HG03354 (cell line): Measurements from ENCODE around the gene UGT3A1.
"Not testable (repeated sequence)": the region's sequence is repeated elsewhere in the genome, so short reads cannot be mapped to it uniquely, and the experiment has no call there.

Experiments used
- ATAC-seq: cut with Tn5 transposase; IDR thresholded peaks from one replicate; pipeline ENCODE4 v1.9.1; 2021; ENCODE audit warnings: mild to moderate bottlenecking; ENCODE audit not compliant: unreplicated experiment, poor library complexity, severe bottlenecking

Gene UGT3A1

DNA sequence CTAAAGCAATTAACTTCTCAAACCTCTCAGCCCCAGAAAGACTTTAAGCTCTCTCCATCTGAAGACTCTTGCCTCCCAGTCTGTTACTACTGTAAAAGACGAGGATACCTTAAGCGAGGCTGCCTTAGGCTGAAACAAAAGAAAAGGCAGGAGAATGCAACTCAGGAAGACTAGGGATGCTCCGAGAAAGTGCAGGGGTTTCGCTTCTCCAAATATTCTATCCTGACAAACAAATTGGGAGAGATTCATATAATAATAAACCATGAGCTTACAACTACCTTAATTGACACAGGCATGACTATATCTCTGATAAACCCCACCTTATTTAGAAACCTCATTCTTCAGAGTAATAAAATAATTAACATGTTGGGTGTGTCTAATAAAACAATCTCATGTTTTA, 4.9 kb upstream of the UGT3A1 start:
- no peak for ATAC-seq

DNA sequence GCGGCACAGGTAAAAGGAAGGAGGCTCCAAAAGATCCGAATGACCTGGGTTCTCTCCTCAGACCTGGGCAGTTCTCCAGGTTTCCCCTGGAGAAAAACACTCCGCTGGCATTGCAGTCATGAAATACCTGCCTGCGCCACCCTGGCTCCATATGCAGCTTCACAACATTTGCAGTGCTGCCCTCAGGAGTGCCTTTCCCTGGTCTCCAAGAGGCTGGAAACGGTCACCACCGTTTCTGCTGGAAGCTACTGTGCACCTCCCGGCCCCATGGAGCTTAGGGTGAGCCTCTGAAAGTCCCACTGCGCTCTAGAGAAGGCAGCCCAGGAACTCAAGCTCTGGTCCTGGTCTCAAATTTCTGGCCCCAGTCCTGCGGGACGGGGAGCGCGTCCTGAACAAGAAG, 670 bp downstream of the UGT3A1 start:
- ATAC-seq, result no peak

DNA sequence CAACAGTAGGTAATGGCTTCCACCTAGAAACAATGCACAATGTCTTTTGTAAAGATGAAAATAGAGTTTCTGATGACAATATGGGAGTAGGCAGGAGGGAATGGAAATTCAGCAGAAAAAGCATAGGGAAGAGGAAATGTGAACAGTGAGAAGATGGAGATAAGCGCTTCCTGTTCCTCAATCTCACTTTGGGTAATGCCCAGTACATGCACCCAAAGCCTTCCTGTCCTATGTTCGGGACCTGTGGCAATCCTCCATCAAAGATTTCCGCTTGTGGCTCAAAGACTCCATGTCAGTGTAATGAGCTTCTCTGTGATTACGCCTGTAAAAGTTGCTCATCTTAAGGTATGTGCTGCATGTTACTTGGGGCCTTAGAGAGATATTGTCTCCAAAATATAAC, 2.7 kb downstream of the UGT3A1 start:
- ATAC-seq, result no peak

DNA sequence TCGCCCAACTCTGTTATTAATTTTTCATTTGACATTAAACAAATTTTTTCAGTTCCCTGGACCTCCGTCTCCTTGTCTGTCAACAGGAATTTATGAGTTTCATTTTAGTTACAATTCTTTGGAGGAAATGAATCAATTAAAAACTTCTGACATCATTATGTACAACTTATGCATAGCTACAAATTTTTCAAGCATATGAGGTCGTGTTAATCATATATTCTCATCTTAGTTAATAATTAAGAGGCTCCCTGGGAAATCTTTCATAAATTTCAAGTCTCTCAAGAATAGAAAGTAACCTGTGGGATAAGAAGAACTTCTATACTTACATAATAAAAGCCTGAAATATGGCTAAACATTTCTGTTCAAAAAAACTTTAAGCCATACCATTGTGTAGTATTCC, 3.4 kb downstream of the UGT3A1 start:
- no peak for ATAC-seq

DNA sequence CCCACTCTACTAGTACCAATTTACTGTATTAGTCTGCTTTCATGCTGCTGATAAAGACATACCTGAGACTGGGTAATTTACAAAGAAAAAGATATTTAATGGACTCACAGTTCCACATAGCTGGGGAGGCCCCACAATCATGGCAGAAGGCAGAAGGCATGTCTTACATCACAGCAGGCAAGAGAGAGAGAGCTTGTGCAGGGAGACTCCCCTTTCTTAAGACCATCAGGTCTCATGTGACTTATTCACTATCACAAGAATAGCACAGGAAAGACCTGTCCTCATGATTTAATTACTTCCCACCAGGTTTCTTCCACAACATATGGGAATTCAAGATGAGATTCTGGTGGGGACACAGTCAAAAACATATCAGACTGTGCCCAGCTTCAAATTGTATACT, 11.5 kb downstream of the UGT3A1 start:
- no peak for ATAC-seq

DNA sequence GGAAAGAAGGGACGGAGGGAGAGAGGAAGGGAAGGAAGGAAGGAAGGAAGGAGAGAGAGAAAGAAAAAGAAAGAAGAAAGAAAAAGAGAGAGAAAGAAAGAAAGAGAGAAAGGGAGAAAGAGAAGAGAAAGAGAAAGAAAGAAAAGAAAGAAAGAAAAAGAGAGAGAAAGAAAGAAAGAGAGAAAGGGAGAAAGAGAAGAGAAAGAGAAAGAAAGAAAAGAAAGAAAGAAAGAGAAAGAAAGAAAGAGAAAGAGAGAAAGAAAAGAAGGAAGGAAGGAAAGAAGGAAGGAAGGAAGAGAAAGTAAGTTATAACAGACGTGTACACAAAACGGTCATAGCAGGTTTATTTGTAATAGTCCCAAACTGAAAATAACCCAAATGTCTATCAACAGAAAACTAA, 14.3 kb downstream of the UGT3A1 start:
- not testable (repeated sequence) for ATAC-seq

DNA sequence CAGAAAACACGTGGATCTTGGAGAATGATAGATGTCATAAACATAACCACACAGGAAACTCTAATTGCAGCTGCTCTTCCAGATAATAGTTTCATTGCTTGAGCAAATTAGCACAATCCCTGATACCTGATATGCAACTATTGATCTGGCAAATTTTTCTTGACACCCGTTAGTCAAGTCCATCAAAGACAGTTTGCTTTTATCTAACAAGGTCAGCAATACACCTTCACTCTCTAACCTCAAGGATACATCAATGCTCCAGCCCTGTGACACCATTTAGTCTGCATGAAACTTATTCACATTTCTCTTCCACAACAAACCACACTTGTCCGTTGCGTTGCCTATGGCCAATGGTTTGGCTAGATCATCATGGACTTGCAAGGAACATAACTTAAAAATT, 16.6 kb downstream of the UGT3A1 start:
- no peak for ATAC-seq

DNA sequence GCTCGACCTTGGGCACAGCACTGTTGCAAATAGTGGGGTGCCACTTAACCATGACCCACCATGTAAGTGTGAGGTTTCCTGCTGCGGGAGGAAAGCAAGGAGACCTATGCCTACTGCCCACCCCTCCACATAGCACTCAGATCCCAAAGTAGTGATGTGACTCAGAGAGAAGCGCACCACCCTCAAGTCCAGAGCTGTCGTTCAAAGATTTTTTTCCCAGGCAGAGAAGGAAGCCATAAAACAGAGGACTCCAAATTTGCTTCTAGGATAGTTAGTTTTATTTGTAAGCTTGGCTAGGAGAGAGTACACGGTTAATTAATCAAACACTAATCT, 19.3 kb downstream of the UGT3A1 start:
- ATAC-seq, result no peak

DNA sequence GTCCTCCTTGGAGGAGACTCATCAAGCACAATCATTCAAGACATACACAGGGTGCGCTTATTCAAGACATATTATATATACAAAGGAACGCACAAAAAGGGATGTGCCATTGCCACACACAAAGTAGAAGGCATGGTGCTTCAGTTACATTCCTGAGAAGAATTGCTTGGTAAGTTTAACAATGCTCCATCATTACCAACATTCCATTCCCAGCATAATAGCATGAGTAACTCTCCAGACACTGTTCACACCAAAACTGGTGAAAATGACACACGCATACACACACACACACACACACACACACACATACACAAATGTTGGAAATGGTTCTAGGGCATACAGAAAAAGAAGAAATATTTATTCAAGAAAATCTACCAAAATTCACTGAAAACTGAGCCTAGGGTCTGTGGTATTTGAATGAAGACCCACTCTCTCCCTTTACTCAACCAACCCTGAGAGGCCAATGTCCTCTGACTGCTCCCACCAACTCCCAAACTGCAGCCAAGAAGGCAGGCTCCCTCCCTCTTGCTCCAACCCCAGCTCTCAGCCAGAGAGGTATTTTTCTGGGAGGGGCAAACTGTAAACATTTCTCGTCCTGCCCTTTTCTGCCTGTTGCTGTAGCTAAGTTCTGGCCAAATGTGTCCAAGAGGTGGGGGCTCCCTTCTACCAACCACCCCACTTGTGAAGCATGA, 19.9 kb downstream of the UGT3A1 start:
- ATAC-seq, result no peak

DNA sequence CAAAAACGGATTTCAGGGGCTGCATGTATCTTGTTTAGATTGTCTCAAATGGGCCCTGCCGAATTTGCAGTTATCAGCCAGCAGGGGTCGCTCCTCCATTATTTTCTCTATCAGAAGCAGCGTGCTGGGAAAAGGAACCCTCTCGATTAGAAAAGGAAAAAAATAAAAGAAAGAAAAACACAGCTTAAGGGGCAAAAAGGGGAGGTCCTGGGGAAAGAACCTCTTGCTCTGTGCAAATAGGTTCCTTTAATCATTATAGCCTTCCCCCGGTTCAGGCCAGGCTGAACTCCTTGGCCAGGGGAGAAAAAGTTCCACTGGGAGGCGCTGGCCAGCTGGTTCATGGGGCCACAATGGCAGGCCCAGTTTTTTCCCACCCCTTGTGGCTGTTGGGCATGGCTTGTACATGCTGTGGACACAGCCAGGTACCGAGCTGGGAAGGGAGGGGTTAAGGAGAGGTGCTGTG, 27.8 kb downstream of the UGT3A1 start:
- no peak for ATAC-seq

DNA sequence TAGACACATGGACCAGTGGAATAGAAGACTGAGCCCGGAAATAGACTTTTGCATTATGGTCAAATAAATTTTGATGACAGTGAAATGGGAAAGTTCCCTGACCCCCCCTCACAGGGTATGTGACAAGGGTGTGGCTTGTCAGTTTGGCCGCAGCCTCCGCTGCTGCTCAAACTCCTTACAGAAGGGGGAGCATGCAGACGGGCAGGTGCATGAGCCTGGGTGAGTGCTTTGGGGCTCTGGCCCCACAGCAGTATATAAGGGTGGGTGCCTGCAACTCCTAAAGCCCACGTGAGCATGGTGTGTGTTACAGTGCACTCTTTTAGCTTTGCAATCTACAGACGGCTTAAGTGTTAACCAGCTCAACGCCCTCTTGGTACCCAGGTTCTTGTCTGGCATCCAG, 30.9 kb downstream of the UGT3A1 start:
- no peak for ATAC-seq

DNA sequence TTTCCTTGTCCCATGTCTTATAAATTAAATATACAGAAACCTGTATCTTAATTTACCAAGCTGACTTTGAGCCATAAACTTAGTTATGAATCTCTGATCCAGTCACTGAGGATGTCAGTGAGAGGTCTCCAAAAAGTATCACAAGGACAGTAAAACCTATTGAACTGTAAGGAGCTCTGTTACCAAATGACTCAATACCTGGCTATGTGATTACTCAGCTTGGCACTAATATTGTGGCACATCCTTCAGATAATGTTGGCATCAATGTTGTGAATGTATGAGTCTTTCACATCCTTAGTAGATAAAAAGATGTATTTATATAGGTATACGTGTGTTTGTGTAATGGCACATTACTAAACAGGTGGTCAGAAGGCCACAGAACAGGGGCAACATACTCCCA, 34.8 kb downstream of the UGT3A1 start:
- no peak for ATAC-seq

DNA sequence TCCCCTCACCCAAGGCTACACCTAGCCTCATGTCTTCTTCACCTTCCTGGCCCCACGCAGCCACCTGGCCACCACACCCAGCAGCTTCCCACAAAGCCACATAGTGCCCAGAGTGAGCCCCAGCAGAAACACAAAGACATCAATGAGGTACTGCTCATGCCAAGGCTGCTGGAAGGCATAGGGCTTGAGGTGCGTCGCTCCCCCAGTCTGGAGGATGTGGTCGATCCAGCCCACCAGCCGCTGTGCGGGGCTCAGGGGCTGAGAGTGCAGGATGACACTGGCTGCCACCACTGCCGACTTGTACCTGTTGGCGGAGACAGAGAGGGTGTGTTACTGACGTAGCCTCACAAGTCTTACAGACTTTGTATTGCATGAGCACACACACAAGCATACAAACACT, 37.0 kb downstream of the UGT3A1 start:
- ATAC-seq, result no peak

DNA sequence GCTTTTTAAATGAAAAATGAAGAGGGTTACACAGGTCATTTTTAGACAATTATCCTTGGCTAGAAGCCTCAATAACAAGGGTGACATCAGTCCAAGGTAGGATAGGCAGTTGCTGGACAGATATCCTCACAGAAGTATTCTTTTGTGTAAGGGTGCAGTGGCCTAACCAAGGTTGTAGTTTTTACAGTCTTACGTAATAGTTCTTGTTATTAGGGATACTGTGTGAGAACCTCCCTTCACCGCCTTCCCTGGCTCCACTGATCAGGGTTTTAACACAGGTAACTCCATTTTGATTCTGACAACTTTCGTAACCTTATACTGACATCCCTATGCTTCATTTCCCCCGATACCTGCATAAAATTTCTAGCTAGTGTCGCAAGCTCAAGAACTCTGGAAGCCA, 44.1 kb downstream of the UGT3A1 start:
- no peak for ATAC-seq

DNA sequence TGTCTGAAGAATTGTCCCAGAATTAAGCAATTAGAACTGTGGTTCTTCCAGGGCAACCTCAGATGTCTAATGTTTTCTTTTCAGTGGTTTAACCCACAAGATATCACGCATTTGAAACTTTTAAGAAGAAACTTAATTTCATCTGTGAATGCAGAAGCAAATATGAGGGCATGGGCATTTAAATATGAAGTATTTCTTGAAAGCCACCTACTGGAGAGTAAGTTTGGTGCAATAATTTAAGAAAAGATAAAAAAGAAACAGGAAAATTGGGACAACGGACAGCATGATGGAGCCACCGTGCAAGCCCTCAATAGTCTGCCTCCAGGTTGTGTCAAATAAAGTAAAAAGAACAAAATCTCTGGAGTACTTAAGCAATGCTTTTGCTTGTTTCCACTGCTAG, 51.6 kb downstream of the UGT3A1 start:
- no peak for ATAC-seq

DNA sequence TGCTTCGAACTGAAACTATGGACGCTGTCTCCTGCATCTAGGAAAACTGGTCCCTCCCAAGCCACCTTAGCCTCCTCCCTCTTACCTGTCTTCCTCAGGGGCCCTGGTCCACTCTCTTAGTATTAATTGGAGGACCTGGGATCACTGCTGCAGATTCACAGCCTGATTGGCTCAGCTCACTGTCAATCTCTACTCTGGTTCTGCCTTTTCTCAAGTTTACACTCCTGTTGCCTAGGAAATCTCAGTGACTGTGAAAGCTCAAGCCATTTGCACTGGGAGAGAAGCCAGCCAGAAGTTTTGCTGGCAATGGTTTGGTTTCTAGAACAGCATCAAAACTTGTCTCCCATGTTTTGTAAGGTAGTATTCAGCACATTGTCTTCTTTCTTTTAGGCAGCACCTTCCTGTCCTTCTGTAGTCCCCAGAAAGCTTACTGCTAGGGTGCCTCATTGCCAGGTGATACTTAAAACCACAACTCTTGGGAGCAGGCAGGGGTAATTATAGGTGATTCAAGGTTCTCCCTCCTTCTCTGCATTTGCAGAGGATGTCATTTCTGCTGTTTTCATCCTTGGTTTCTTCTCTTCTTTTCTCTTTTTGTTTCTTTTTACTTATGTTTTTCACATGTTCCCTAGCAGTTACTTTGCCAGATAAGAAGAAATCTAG, 52.5 kb downstream of the UGT3A1 start, which contains the start of gene CAPSL:
CAPSL (minus strand) TSS at position 55 of the 660 bp plus-strand sequence. CDS start 17,502 bp downstream, outside the sequence.
- no peak for ATAC-seq

DNA sequence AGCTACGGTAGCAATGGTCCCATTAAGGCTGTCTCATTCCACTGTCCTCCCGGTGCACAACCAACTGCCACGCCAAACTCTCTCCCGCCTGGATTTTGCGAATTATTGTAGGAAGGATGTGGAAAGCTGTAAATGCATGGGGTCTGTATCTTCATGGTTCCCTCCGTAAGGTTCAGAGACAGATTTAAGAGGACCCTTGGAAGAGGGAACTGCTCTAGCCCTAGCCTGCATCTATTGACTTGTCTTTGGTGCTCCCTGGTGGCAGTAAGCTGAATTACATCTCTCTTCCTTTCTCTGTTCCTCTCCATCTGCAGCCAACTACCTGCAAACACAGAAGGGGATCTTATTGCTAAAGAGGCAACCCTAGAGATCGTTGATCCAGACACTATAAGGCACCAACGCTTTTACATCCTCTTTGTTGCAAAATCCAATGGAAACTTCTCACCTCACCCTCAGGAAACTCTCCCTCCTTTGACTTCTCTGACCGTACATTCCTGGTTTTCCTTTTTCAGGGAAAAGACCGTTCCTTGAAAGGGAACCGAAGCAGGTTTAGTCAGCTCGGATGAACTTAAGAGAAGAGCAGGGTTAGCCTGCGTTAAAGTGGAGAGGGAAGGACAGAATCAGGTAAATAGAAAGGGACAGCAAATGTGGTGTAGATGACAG, 64.7 kb downstream of the UGT3A1 start:
- ATAC-seq, result peak; percentile 78

DNA sequence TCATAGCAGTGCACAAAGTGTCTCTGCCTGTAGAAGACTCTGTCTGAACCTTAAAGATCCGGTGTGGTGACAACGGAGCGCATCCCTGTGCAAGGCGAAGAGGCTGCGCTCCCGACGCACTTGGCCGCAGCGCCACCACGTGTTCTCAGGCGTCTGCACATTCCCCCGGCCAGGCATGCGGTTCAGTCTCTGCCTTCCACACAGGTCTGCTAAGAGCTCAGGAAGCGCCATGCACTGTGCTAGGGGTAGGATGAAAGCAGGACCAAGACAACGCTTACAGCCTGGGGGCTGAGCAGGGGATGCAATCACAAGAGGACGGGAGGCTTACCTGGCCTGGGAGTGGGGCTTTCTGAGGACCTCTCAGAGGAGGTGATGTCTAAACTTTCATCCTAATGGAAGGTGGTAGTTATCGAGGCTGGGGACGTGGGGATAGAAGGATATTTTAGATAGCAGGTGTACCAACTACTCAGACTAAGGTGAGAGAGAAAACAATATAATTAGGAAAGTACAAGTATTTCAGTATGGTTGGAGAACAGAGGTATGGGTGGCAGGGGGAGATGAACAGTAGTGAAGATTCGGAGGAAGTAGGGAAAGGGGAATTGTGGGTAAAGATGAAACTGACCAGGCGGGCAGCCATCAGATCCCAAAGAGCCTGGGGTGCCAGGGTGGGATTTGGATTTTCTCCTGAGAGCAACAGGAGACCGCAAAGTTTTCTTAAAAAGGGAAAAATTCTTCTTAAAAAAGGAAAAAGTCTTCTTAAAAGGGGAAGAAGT, 66.1 kb downstream of the UGT3A1 start:
- ATAC-seq, result peak; percentile 66

DNA sequence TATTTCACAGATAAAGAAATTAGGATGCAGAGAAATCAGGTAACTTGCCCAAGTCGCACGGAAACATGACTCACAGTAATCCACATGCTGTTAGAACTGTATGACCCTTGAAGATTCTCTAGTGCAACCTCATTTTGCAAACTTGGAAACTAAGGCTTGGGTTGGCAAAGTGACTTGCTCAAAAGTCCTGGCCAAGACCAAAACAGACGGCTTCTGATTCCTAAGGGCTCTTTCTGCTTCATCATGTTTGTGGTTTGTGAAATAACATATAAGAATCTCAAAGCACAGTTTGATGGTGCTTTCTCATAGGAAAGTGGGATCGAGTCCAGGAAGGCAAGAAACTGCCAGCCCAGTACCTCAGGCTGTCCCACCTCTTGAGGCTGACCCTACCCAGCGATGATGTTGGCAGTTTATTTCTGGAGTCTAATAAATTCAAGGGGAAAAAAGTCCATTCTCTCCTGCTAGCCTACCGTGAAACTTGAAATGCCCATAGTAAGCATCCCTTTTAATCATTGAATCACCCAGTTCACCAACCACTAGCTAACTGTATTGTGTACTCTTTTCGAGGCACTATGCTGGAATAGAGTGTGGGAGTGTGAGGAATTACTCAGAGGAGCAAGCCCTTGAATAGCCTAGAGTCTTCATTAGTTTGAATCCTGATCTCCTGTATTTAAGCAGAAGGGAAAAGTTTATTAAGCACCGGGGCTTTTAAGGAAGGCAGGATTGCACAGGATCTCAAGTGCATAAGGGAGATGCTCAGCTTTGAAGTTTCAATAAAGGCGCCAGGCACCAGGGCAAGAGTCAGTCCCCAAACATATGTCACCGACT, 66.9 kb downstream of the UGT3A1 start:
- no peak for ATAC-seq

DNA sequence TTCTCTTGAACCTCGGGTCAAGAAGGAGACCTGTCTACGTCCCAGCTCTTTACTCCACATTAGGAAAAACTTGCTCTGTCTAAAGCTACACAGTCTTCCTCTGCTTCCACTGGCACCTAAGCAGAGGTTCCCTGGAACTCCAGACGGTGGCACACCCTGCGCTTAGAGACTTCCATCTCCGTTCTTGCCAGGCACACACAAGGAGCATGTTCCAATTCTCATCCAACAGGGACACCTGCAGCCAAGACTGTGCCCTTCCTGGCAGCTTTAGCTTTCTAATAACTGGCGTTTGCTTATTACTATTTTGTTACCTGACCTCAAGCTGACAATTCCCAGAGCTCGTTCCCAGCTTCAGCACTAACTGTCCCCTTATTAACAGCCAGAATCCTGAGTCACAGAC, 68.7 kb downstream of the UGT3A1 start:
- ATAC-seq, result no peak
